ENCODE results near the gene OLFML2B.

DNA sequence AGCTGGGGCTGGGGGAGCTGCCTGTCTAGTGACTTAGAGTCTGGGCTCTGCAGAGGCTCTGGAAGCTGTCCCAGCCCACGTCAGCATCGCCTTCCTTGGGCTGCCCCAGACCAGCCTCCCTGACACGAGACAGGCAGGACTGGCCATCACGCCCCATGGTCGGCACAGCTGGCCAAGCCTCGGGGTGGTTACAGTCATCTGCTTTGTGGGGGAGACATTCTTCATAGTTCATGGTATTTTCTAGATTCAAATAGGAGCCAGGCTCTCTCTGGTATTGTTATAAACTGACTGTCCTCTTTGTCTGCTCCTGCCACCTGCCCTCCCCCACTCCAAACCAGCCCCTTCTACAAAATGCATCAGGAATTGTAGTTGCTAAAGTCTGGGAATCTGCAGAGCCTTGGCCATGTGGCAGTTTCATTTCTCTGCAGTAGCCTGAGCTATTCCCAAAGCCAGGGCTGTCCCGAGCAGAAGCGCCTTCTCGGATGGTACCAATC, 29.4 kb downstream of the OLFML2B start:
- TF ChIP-seq, protein P1, sequence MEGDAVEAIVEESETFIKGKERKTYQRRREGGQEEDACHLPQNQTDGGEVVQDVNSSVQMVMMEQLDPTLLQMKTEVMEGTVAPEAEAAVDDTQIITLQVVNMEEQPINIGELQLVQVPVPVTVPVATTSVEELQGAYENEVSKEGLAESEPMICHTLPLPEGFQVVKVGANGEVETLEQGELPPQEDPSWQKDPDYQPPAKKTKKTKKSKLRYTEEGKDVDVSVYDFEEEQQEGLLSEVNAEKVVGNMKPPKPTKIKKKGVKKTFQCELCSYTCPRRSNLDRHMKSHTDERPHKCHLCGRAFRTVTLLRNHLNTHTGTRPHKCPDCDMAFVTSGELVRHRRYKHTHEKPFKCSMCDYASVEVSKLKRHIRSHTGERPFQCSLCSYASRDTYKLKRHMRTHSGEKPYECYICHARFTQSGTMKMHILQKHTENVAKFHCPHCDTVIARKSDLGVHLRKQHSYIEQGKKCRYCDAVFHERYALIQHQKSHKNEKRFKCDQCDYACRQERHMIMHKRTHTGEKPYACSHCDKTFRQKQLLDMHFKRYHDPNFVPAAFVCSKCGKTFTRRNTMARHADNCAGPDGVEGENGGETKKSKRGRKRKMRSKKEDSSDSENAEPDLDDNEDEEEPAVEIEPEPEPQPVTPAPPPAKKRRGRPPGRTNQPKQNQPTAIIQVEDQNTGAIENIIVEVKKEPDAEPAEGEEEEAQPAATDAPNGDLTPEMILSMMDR (IDR thresholded peaks at IDR 0.05) = no peak
- TF ChIP-seq POLR2A (IDR thresholded peaks at IDR 0.05) (no peak), POLR2AphosphoS5 (IDR thresholded peaks at IDR 0.05) (no peak), EP300 (IDR thresholded peaks at IDR 0.05) (no peak)
